IMR-90 (cell line): Measurements from ENCODE around the gene ISLR2. TPM values are rescaled to one million over a fixed set of nuclear protein-coding genes. Genes with fewer than 3 reads are reported as not detected.

Source experiments
- ATAC-seq: fragments of 200-7000 bp; cut with Tn5 transposase; 2 replicates; pipeline ENCODE4 v1.9.1; 2020; ENCODE audit warnings: low read depth, mild to moderate bottlenecking, moderate library complexity
- BruUV-seq: library from RNA; stranded (reverse); fragments of 400-500 nt; replicated peaks from 2 replicates; lab custom pipeline; 2021; lab: Mats Ljungman, UMichigan
- CTCF ChIA-PET: fragments of 300-600 bp; formaldehyde crosslinking; extraction: SDS; loops from one replicate; lab custom pipeline; 2021; ENCODE audit warnings: antibody characterized with exemption; lab: Yijun Ruan, JAX
- POLR2A ChIA-PET: fragments of 300-600 bp; sonication (Branson Sonifier 250); formaldehyde crosslinking; loops from one replicate; lab custom pipeline; 2022; ENCODE audit warnings: antibody characterized with exemption; ENCODE audit not compliant: unreplicated experiment; lab: Charles Lee
- DNase-seq: peaks from one replicate; pipeline ENCODE4 v3.0.0; 2013
- H2AFZ ChIP-seq: replicated peaks from 2 replicates; pipeline ENCODE3; 2013; ENCODE audit warnings: low read length, mild to moderate bottlenecking; ENCODE audit not compliant: poor library complexity
- H2AK5ac ChIP-seq: 2 replicates; pipeline ENCODE4 v1.6.1; 2013; ENCODE audit warnings: low read depth, low read length, inconsistent platforms
- H2AK9ac ChIP-seq: replicated peaks from 2 replicates; pipeline ENCODE3; 2013; ENCODE audit warnings: mild to moderate bottlenecking, low read depth, low read length, moderate library complexity; ENCODE audit not compliant: poor library complexity
- H2BK120ac ChIP-seq: 2 replicates; pipeline ENCODE4 v1.6.1; 2013; ENCODE audit warnings: low read depth, low read length, inconsistent platforms
- H2BK15ac ChIP-seq: 3 replicates; pipeline ENCODE4 v1.6.1; 2013; ENCODE audit warnings: low read depth, low read length, inconsistent platforms
- H2BK20ac ChIP-seq: 2 replicates; pipeline ENCODE4 v1.6.1; 2013; ENCODE audit warnings: low read depth, mild to moderate bottlenecking, inconsistent platforms, low read length, moderate library complexity
- H2BK5ac ChIP-seq: 2 replicates; pipeline ENCODE4 v1.6.1; 2013; ENCODE audit warnings: mild to moderate bottlenecking, low read depth, low read length, inconsistent platforms; ENCODE audit not compliant: poor library complexity, severe bottlenecking
- H3K14ac ChIP-seq: replicated peaks from 2 replicates; pipeline ENCODE4 v1.6.1; 2013; ENCODE audit warnings: low read depth, low read length, inconsistent platforms
- H3K18ac ChIP-seq: 2 replicates; pipeline ENCODE4 v1.6.1; 2013; ENCODE audit warnings: low read depth, low read length, control low read depth
- H3K23ac ChIP-seq: 2 replicates; pipeline ENCODE4 v1.6.1; 2013; ENCODE audit warnings: low read depth, low read length, inconsistent platforms
- H3K27ac ChIP-seq: 2 replicates; pipeline ENCODE4 v1.5.1; 2013; ENCODE audit warnings: mild to moderate bottlenecking, control low read depth, low read length; ENCODE audit not compliant: insufficient read depth
- H3K27me3 ChIP-seq: 2 replicates; pipeline ENCODE4 v1.6.1; 2013; ENCODE audit warnings: low read length; ENCODE audit not compliant: control insufficient read depth, insufficient read depth
- H3K36me3 ChIP-seq: 2 replicates; pipeline ENCODE4 v1.6.1; 2013; ENCODE audit warnings: low read length, mixed read lengths; ENCODE audit not compliant: control insufficient read depth, insufficient read depth
- H3K4ac ChIP-seq: 2 replicates; pipeline ENCODE4 v1.6.1; 2013; ENCODE audit warnings: low read depth, low read length, inconsistent platforms
- H3K4me1 ChIP-seq: 2 replicates; pipeline ENCODE4 v1.6.1; 2013; ENCODE audit warnings: low read length, mixed read lengths; ENCODE audit not compliant: control insufficient read depth, insufficient read depth
- H3K4me2 ChIP-seq: 2 replicates; pipeline ENCODE4 v1.6.1; 2013; ENCODE audit warnings: low read depth, mild to moderate bottlenecking, control low read depth, low read length, moderate library complexity
- H3K4me3 ChIP-seq: 2 replicates; pipeline ENCODE4 v1.5.1; 2013; ENCODE audit warnings: low read depth, mild to moderate bottlenecking, control low read depth, low read length, moderate library complexity; ENCODE audit not compliant: insufficient read depth
- H3K56ac ChIP-seq: 2 replicates; pipeline ENCODE4 v1.6.1; 2013; ENCODE audit warnings: low read length, inconsistent platforms; ENCODE audit not compliant: insufficient read depth; ENCODE audit errors: extremely low read depth
- H3K79me1 ChIP-seq, 2 experiments: 2 replicates each; pipeline ENCODE4 v1.6.1; 2013; ENCODE audit warnings: low read length in 2 of 2, inconsistent platforms in 1 of 2, low read depth in 1 of 2
- H3K9ac ChIP-seq: 2 replicates; pipeline ENCODE4 v1.6.1; 2013; ENCODE audit warnings: low read depth, low read length, control low read depth
- H3K9me1 ChIP-seq: 2 replicates; pipeline ENCODE4 v1.6.1; 2013; ENCODE audit warnings: low read length, inconsistent platforms; ENCODE audit not compliant: insufficient read depth
- H3K9me3 ChIP-seq: 2 replicates; pipeline ENCODE4 v1.6.1; 2013; ENCODE audit warnings: low read length; ENCODE audit not compliant: control insufficient read depth, insufficient read depth
- H4K20me1 ChIP-seq: 2 replicates; pipeline ENCODE4 v1.6.1; 2013; ENCODE audit warnings: low read length, inconsistent platforms; ENCODE audit not compliant: insufficient read depth
- H4K5ac ChIP-seq: 2 replicates; pipeline ENCODE4 v1.6.1; 2013; ENCODE audit warnings: mild to moderate bottlenecking, low read depth, low read length, control low read depth
- H4K8ac ChIP-seq, 2 experiments: 2 replicates each; pipeline ENCODE4 v1.6.1; 2013; ENCODE audit warnings: low read depth in 2 of 2, low read length in 2 of 2, control low read depth in 1 of 2, inconsistent platforms in 1 of 2
- H4K91ac ChIP-seq: 2 replicates; pipeline ENCODE4 v1.6.1; 2013; ENCODE audit warnings: low read depth, low read length, inconsistent platforms; ENCODE audit not compliant: insufficient read depth
- CHD1 ChIP-seq: IDR thresholded peaks from 2 replicates; pipeline ENCODE4 v1.6.1; 2012; ENCODE audit warnings: low read depth, low read length, improper control_type of control experiment
- FOS ChIP-seq: fragments of 150-350 bp; IDR thresholded peaks from 2 replicates; pipeline ENCODE4 v1.6.1; 2016; ENCODE audit warnings: low read depth, low read length
- MAZ ChIP-seq: IDR thresholded peaks from 2 replicates; pipeline ENCODE4 v1.6.1; 2012; ENCODE audit warnings: low read depth, mild to moderate bottlenecking, low read length, improper control_type of control experiment, moderate library complexity, borderline replicate concordance
- NFE2L2 ChIP-seq: fragments of 150-350 bp; IDR thresholded peaks from 2 replicates; pipeline ENCODE4 v1.6.1; 2016; ENCODE audit warnings: low read depth, mild to moderate bottlenecking, low read length
- RAD21 ChIP-seq: IDR thresholded peaks from 2 replicates; pipeline ENCODE4 v1.6.1; 2012; ENCODE audit warnings: low read length, improper control_type of control experiment
- RCOR1 ChIP-seq: IDR thresholded peaks from 2 replicates; pipeline ENCODE4 v1.6.1; 2012; ENCODE audit warnings: mild to moderate bottlenecking, low read length, improper control_type of control experiment; ENCODE audit not compliant: insufficient replicate concordance
- WGBS, 2 experiments: methylation state at CpG; one replicate each; pipeline versions ENCODE4 v1.1.5 to v1.1.7; 2013; ENCODE audit warnings: missing lambda C conversion rate in 2 of 2; ENCODE audit not compliant: insufficient read length in 1 of 2; ENCODE audit errors: extremely low coverage in 2 of 2; 5-methylcytosine and 5-hydroxymethylcytosine counted together
- dilution Hi-C: fragments of 300-500 bp; cut with HindIII; formaldehyde crosslinking; loops from one replicate; pipeline ENCODE4 v1.14.3; 2018; ENCODE audit warnings: low sequenced_read_pairs; ENCODE audit not compliant: unreplicated experiment
- in situ Hi-C: fragments of 300-500 bp; cut with MboI; formaldehyde crosslinking; loops from 3 replicates; pipeline ENCODE4 v1.14.3; 2019; ENCODE audit warnings: low sequenced_read_pairs, inconsistent platforms, mixed read lengths
- intact Hi-C: fragments of 100-400 bp; cut with micrococcal nuclease; formaldehyde crosslinking; loops from 2 replicates; pipeline ENCODE4 v1.10.0; 2022
- polyA plus RNA-seq, 3 experiments: library from polyadenylated mRNA; depleted of rRNA; stranded (reverse); fragments of >200 nt; gene quantifications; 2 replicates each; pipeline ENCODE4 v1.2.3, GENCODE V29; 2012; ENCODE audit warnings: low replicate concordance in 1 of 3
- total RNA-seq: library from RNA; depleted of rRNA; stranded (reverse); fragments of >200 nt; gene quantifications from 2 replicates; pipeline ENCODE4 v1.2.3, GENCODE V29; 2012
- TF ChIP-seq, protein P1 (sequence below): fragments of 150-350 bp; IDR thresholded peaks from 2 replicates; pipeline ENCODE4 v1.6.1; 2016; ENCODE audit warnings: low read depth, mild to moderate bottlenecking, low read length, moderate library complexity, borderline replicate concordance
- TF ChIP-seq, protein P2 (sequence below): conservative IDR thresholded peaks from 2 replicates; pipeline ENCODE4 v1.5.1; 2012; ENCODE audit warnings: mild to moderate bottlenecking, low read depth, low read length, improper control_type of control experiment

The ISLR2 gene
- total and polyA plus RNA-seq, 2 of the 4 experiments (the other 2 are of a cell fraction): not detected

DNA sequence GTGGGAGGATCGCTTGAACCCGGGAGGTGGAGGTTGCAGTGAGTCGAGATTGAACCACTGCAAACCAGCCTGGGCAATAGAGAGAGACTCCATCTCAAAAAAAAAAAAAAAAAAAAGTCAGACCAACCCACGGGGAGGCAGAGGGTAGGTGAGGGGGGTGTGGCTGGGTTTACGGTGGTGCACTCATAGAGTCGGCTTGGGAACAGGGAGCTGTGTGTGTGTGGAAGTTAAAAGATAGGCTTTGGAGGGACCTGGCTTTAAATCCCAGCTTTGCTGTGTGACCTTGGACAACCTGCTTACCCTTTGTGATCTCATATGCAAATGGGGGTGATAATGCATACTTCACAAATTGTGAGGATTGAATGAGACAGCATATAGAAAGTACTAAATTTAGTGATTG lies 10.0 kb upstream of the ISLR2 start:
- Histone ChIP-seq H3K36me3 (no peaks in the 10 kb centered on the region), H2BK5ac (no peak overlapping the region), H2AK5ac (no peak overlapping the region), H2AK9ac (no peak overlapping the region), H3K18ac (no peak overlapping the region), H3K4me2 (no peak overlapping the region), H3K4ac (no peak overlapping the region), H3K23ac (no peak overlapping the region), H3K9me3 (no peaks in the 10 kb centered on the region), H2AFZ (no peak overlapping the region), H3K27me3 (peaks cover 60% of the 10 kb centered on the region), H3K4me1 (no peaks in the 10 kb centered on the region), H2BK20ac (no peak overlapping the region), H2BK120ac (no peak overlapping the region), H3K9ac (no peak overlapping the region), H3K9me1 (no peaks in the 10 kb centered on the region), H2BK15ac (no peak overlapping the region), H3K56ac (no peak overlapping the region), H4K8ac (no peak overlapping the region), H4K5ac (no peak overlapping the region), H3K14ac (no peak overlapping the region), H3K27ac (no peak overlapping the region), H3K4me3 (no peak overlapping the region), H4K20me1 (no peaks in the 10 kb centered on the region), H3K79me1 (no peaks in the 10 kb centered on the region), H4K91ac (no peak overlapping the region)
- no peak for DNase-seq
- dilution Hi-C loops (no loop called here), intact Hi-C loops (no loop called here), in situ Hi-C loops (loop anchor here (25.0 kb wide), 1 partner anchor 1483 kb away; no protein-coding TSS in a partner anchor)
- CTCF ChIA-PET: interaction anchor here (0.7 kb wide), 1 partner anchor 65 kb away, joined by 3 read pairs; no protein-coding TSS in a partner anchor
- POLR2A ChIA-PET: no interaction called here
- TF ChIP-seq, protein P1, sequence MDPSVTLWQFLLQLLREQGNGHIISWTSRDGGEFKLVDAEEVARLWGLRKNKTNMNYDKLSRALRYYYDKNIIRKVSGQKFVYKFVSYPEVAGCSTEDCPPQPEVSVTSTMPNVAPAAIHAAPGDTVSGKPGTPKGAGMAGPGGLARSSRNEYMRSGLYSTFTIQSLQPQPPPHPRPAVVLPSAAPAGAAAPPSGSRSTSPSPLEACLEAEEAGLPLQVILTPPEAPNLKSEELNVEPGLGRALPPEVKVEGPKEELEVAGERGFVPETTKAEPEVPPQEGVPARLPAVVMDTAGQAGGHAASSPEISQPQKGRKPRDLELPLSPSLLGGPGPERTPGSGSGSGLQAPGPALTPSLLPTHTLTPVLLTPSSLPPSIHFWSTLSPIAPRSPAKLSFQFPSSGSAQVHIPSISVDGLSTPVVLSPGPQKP: no peak
- TF ChIP-seq, protein P2, sequence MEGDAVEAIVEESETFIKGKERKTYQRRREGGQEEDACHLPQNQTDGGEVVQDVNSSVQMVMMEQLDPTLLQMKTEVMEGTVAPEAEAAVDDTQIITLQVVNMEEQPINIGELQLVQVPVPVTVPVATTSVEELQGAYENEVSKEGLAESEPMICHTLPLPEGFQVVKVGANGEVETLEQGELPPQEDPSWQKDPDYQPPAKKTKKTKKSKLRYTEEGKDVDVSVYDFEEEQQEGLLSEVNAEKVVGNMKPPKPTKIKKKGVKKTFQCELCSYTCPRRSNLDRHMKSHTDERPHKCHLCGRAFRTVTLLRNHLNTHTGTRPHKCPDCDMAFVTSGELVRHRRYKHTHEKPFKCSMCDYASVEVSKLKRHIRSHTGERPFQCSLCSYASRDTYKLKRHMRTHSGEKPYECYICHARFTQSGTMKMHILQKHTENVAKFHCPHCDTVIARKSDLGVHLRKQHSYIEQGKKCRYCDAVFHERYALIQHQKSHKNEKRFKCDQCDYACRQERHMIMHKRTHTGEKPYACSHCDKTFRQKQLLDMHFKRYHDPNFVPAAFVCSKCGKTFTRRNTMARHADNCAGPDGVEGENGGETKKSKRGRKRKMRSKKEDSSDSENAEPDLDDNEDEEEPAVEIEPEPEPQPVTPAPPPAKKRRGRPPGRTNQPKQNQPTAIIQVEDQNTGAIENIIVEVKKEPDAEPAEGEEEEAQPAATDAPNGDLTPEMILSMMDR: no peak
- TF ChIP-seq RAD21 (no peak), MAZ (no peak), FOS (no peak), CHD1 (no peak), NFE2L2 (no peak), RCOR1 (no peak)
- no TSS peak for BruUV-seq
- no peak for ATAC-seq
- WGBS, 2 experiments: no CpG with 5 or more reads among the region's 6 CpGs
